ENCODE results near the gene SAMHD1.
"Not testable (repeated sequence)": the region's sequence is repeated elsewhere in the genome, so short reads cannot be mapped to it uniquely, and the experiment has no call there.

SAMHD1 gene

DNA sequence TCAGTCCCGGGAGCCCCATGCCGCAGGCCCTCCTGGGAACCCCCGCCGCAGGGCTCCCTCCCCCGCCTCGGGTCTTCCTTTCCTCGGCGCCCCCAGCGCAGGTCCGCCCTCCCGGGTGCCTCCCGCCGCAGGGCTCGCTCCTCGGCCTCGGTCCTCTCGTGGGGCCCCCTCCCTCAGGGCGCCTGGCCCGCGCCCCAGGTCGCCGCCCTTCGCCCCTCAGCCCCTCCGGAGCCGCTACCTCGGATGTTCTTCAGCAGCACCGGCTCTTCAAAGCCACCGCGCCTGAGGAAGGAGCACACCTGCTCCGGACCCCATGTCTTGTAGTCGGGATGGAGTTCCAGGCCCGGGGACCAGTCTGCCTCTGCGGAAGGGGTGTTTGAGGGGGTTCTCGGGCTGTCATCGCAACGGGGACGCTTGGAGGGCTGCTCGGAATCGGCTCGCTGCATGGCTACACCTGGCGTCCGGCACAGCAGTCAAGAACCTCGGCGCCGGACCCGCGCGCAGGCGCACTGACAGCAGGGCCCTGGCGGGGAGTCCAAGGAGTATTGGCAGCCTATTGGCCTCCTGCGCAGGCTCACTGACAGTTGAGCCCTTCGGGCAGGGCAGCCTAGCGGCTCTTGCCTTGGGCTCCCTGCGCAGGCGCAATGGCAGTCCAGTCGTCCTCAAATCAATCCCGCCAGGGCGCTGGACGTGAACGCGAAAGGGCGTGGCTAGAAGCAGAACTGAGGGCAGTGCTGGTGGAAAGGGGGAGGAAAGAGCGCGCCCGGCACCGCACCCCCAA is at the start of gene SAMHD1:
Gene SAMHD1, minus strand, starts transcription at position 511 of the 781 bp plus-strand sequence. Its CDS starts 65 bp downstream, at position 446.
- no peak; the same call in 1 of the 2 replicates for TF ChIP-seq CTCF (IDR thresholded peaks at IDR 0.05; ENCODE audit: low read depth, low read length)
- peak; percentile 98 for DNase-seq (ENCODE audit: extremely low read depth, low read depth)

DNA sequence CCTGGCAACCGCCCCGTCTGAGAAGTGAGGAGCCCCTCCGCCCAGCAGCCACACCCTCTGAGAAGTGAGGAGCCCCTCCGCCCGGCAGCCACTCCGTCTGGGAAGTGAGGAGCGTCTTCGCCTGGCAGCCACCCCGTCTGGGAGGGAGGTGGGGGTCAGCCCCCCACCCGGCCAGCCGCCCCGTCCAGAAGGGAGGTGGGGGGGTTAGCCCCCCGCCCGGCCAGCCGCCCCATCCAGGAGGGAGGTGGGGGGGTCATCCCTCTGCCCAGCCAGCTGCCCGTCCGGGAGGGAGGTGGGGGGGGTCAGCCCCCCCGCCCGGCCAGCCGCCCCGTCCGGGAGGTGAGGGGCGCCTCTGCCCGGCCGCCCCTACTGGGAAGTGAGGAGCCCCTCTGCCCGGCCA is 48.7 kb upstream of the SAMHD1 start:
- DNase-seq (ENCODE audit: extremely low read depth, low read depth), result not testable (repeated sequence)

DNA sequence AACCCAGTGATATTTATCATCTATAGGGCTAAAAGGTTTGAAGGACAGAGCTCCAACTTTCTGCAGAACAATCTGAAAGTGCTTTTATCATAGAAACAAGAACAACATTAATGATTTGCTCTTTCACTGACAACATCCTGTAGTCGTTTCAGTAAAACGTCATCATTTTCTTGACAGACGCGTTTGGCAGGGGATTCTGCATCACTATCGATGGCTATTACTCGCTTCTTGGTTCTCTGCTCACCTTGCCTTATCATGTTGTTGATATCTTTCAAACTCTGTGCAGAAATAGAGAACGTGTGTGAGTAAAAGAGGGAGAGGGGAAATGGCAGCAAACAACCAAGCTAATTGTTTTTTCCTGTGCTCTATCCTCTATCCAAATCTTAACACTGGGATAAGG is 47.1 kb upstream of the SAMHD1 start:
- no peak for TF ChIP-seq CTCF (IDR thresholded peaks at IDR 0.05; ENCODE audit: low read depth, low read length)
- no peak for DNase-seq (ENCODE audit: extremely low read depth, low read depth)

- no peak for TF ChIP-seq CTCF (IDR thresholded peaks at IDR 0.05; ENCODE audit: low read depth, low read length)
- no peak for DNase-seq (ENCODE audit: extremely low read depth, low read depth)
Measured at GRCh38 chr20:36997121-36997520, 45.6 kb upstream of the SAMHD1 start.

- not testable (repeated sequence) for DNase-seq (ENCODE audit: extremely low read depth, low read depth)
Measured at GRCh38 chr20:36994221-36994620, 42.7 kb upstream of the SAMHD1 start.

DNA sequence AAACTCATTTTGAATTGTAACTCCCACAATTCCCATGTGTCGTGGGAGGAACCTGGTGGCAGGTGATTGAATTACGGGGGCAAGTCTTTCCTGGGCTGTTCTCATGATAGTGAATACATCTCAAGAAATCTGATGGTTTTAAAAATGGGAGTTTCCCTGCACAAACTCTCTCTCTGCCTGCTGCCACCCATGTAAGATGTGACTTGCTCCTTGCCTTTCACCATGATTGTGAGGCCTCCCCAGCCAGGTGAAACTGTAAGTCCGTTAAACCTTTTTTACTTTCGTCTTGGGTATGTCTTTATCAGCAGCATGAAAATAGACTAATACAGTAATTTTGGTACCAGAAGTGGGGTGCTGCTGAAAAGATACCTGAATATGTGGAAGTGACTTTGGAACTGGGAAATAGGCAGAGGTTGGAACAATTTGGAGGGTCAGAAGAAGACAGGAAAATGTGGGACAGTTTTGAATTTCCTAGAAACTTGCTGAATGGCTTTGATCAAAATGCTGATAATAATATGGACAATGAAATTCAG is 41.4 kb upstream of the SAMHD1 start:
- no peak for TF ChIP-seq CTCF (IDR thresholded peaks at IDR 0.05; ENCODE audit: low read depth, low read length)
- DNase-seq (ENCODE audit: extremely low read depth, low read depth), result no peak

GRCh38 chr20:36991703-36992102 is 40.2 kb upstream of the SAMHD1 start:
- TF ChIP-seq CTCF (IDR thresholded peaks at IDR 0.05; ENCODE audit: low read depth, low read length), result no peak
- DNase-seq (ENCODE audit: extremely low read depth, low read depth), result no peak

GRCh38 chr20:36989797-36990196 is 38.3 kb upstream of the SAMHD1 start:
- DNase-seq (ENCODE audit: extremely low read depth, low read depth), result no peak
- TF ChIP-seq CTCF (IDR thresholded peaks at IDR 0.05; ENCODE audit: low read depth, low read length), result no peak
